B cell (primary cell): ENCODE measurements around the gene ITPR2. TPM values are rescaled to one million over a fixed set of nuclear protein-coding genes. Genes with fewer than 3 reads are reported as not detected.

Source experiments
- ATAC-seq: fragments of 200-7000 bp; cut with Tn5 transposase; one replicate; pipeline ENCODE4 v1.10.0; 2021; ENCODE audit warnings: low read depth, mild to moderate bottlenecking, moderate number of reproducible peaks, moderate library complexity
- CTCF ChIA-PET: fragments of 350-600 bp; sonication (Branson Sonifier 250); formaldehyde crosslinking; loops from one replicate; lab custom pipeline; 2021; ENCODE audit warnings: antibody characterized with exemption, inconsistent platforms; lab: Charles Lee
- POLR2A ChIA-PET: fragments of 350-600 bp; sonication (Branson Sonifier 250); formaldehyde crosslinking; loops from one replicate; lab custom pipeline; 2021; ENCODE audit warnings: antibody characterized with exemption; lab: Charles Lee
- DNase-seq: peaks from one replicate; pipeline ENCODE4 v3.0.0; 2013
- H2AFZ ChIP-seq: 2 replicates; pipeline ENCODE4 v1.6.1; 2012; ENCODE audit warnings: mild to moderate bottlenecking, low read depth, low read length; ENCODE audit not compliant: insufficient read depth, poor library complexity, severe bottlenecking
- H3K27ac ChIP-seq, 2 donors: 1 replicate in 1 of 2; 2 replicates in 1 of 2; pipeline ENCODE4 v1.5.1; 2012 to 2013; ENCODE audit warnings: low read length in 2 of 2, mild to moderate bottlenecking in 2 of 2, moderate library complexity in 1 of 2
- H3K27me3 ChIP-seq, 4 experiments: fragments of 200-600 bp in 1 of 4; sonication (generic) in 1 of 4; replicated peaks in 1 of 4; 1 replicate in 2 of 4; 2 replicates in 2 of 4; pipeline versions ENCODE4 v1.6.1 to v1.7.0; 2013 to 2016; ENCODE audit warnings: low read length in 3 of 4, mild to moderate bottlenecking in 2 of 4, mixed read lengths in 1 of 4, moderate library complexity in 1 of 4; ENCODE audit not compliant: insufficient read depth in 4 of 4, control insufficient read depth in 3 of 4; ENCODE audit errors: control extremely low read depth in 1 of 4
- H3K36me3 ChIP-seq, 2 experiments: replicated peaks in 1 of 2; 1 replicate in 1 of 2; 2 replicates in 1 of 2; pipeline versions ENCODE4 v1.6.1 to v1.7.1; 2013; ENCODE audit warnings: low read length in 1 of 2; ENCODE audit not compliant: insufficient read depth in 2 of 2, control insufficient read depth in 1 of 2; ENCODE audit errors: control extremely low read depth in 1 of 2, extremely low read depth in 1 of 2
- H3K4me1 ChIP-seq, 2 donors: fragments of 200-600 bp in 1 of 2; sonication (generic) in 1 of 2; 1 replicate in 1 of 2; 2 replicates in 1 of 2; pipeline versions ENCODE4 v1.5.1 to v1.6.1; 2013 to 2017; ENCODE audit warnings: low read length in 2 of 2; ENCODE audit not compliant: control insufficient read depth in 2 of 2, insufficient read depth in 2 of 2
- H3K4me2 ChIP-seq: replicated peaks from 2 replicates; pipeline ENCODE3; 2012; ENCODE audit warnings: mild to moderate bottlenecking, low read depth, low read length; ENCODE audit not compliant: poor library complexity, severe bottlenecking
- H3K4me3 ChIP-seq, 5 experiments: fragments of 200-600 bp in 1 of 5; sonication (generic) in 1 of 5; 1 replicate in 3 of 5; 2 replicates in 2 of 5; pipeline versions ENCODE4 v1.5.1 to v1.7.0; 2011 to 2016; ENCODE audit warnings: low read length in 4 of 5, mild to moderate bottlenecking in 4 of 5, low read depth in 2 of 5, control low read depth in 1 of 5, moderate library complexity in 1 of 5; ENCODE audit not compliant: insufficient read depth in 1 of 5; ENCODE audit errors: control extremely low read depth in 1 of 5, extremely low read depth in 1 of 5
- H3K79me2 ChIP-seq: fragments of 200-600 bp; sonication (generic); one replicate; pipeline ENCODE4 v1.6.0; 2016; ENCODE audit warnings: low read length; ENCODE audit not compliant: control insufficient read depth, insufficient read depth
- H3K9ac ChIP-seq: fragments of 200-600 bp; sonication (generic); 2 replicates; pipeline ENCODE4 v1.6.1; 2017; ENCODE audit warnings: mild to moderate bottlenecking, low read length, moderate library complexity
- H3K9me3 ChIP-seq, 3 donors: one replicate each; pipeline versions ENCODE4 v1.6.1 to v1.7.1; 2013; ENCODE audit warnings: low read length in 2 of 3; ENCODE audit not compliant: control insufficient read depth in 2 of 3, insufficient read depth in 1 of 3; ENCODE audit errors: control extremely low read depth in 1 of 3
- H4K20me1 ChIP-seq: 2 replicates; pipeline ENCODE4 v1.6.0; 2012; ENCODE audit warnings: mild to moderate bottlenecking, low read length; ENCODE audit not compliant: insufficient read depth, control insufficient read depth, poor library complexity, severe bottlenecking
- H3K27ac Mint-ChIP-seq: one replicate; pipeline ENCODE4 v1.8.0; 2021; ENCODE audit warnings: mixed read lengths
- H3K27me3 Mint-ChIP-seq: one replicate; pipeline ENCODE4 v1.8.0; 2021; ENCODE audit warnings: mixed read lengths
- H3K4me1 Mint-ChIP-seq: one replicate; pipeline ENCODE4 v1.8.0; 2021; ENCODE audit warnings: mixed read lengths
- H3K4me3 Mint-ChIP-seq: one replicate; pipeline ENCODE4 v1.8.0; 2021; ENCODE audit warnings: mixed read lengths
- H3K9me3 Mint-ChIP-seq: one replicate; pipeline ENCODE4 v1.8.0; 2022; ENCODE audit warnings: mixed read lengths; ENCODE audit not compliant: insufficient read depth
- CTCF ChIP-seq: fragments of 200-600 bp; IDR thresholded peaks from one replicate; pipeline ENCODE4 v1.8.0; 2022; ENCODE audit warnings: antibody characterized with exemption, mild to moderate bottlenecking
- EZH2 ChIP-seq: IDR thresholded peaks from 2 replicates; pipeline ENCODE4 v1.6.1; 2012; ENCODE audit warnings: borderline replicate concordance, low read depth, mild to moderate bottlenecking, moderate library complexity, low read length; ENCODE audit not compliant: insufficient read depth, poor library complexity, severe bottlenecking
- WGBS: methylation state at CpG from one replicate; pipeline ENCODE4 v1.1.5; 2013; ENCODE audit warnings: missing lambda C conversion rate; ENCODE audit not compliant: insufficient coverage; 5-methylcytosine and 5-hydroxymethylcytosine counted together
- intact Hi-C: fragments of 100-400 bp; cut with micrococcal nuclease; formaldehyde crosslinking; loops from one replicate; pipeline ENCODE4 v1.10.0; 2022
- polyA plus RNA-seq: library from polyadenylated mRNA; depleted of rRNA; stranded (reverse); fragments of >200 nt; gene quantifications from 2 replicates; pipeline ENCODE4 v1.2.3, GENCODE V29; 2012
- total RNA-seq, 2 donors: library from RNA; stranded (reverse); fragments of 120-200 nt in 1 of 2; gene quantifications; 1 replicate in 1 of 2; 2 replicates in 1 of 2; pipeline versions ENCODE4 v1.2.3 to v1.2.4, GENCODE V29; 2013 to 2022

Gene ITPR2
- total and polyA plus RNA-seq, 2 donors (not counting 1 experiment from before 2014, with no cell fraction given), result 4.3 to 113 TPM

- no peak for ATAC-seq
- no peak overlapping the region for H3K27ac Mint-ChIP-seq
- peaks cover 2% of the 10 kb centered on the region for H3K4me1 Mint-ChIP-seq
- no peaks in the 10 kb centered on the region for H3K9me3 Mint-ChIP-seq
- H3K4me2 ChIP-seq, result no peak overlapping the region
- H3K9ac ChIP-seq, result no peak overlapping the region
- H3K27ac ChIP-seq, result no peak overlapping the region
- no peaks in the 10 kb centered on the region for H3K27me3 Mint-ChIP-seq
- H2AFZ ChIP-seq, result no peak overlapping the region
- WGBS, result 98% methylated on average over 7 of the region's 8 CpGs
- no peaks in the 10 kb centered on the region for H3K79me2 ChIP-seq
- no peaks in the 10 kb centered on the region for H4K20me1 ChIP-seq
- H3K9me3 ChIP-seq, result no peaks in the 10 kb centered on the region
- H3K4me1 ChIP-seq, result peaks cover 0 to 4% of the 10 kb centered on the region in 2 donors
- H3K4me3 Mint-ChIP-seq, result no peak overlapping the region
- H3K4me3 ChIP-seq, result no peak overlapping the region
- ChIA-PET POLR2A (no interaction called here), CTCF (interaction anchor here (0.6 to 4.0 kb wide), 2 partner anchors 281 to 1088 kb away, joined by 3 to 55 read pairs; no protein-coding TSS in a partner anchor)
- intact Hi-C loops, result loop anchor here (10.0 kb wide), 1 partner anchor 206 kb away; the partner anchor contains the start of gene SSPN
- TF ChIP-seq CTCF, result no peak
- TF ChIP-seq EZH2, result no peak
- no peaks in the 10 kb centered on the region for H3K27me3 ChIP-seq
- no peak for DNase-seq
- peaks cover 0 to 20% of the 10 kb centered on the region in 2 experiments for H3K36me3 ChIP-seq
Observed at GRCh38 chr12:26400627-26401026, 432.4 kb downstream of the ITPR2 start.

- no CpG with 5 or more reads among the region's 1 CpG for WGBS
- Histone ChIP-seq H3K9me3 (no peaks in the 10 kb centered on the region), H3K36me3 (peaks cover 0 to 27% of the 10 kb centered on the region in 2 experiments), H3K4me1 (peaks cover 0 to 4% of the 10 kb centered on the region in 2 donors), H3K27me3 (no peaks in the 10 kb centered on the region), H3K27ac (no peak overlapping the region), H3K9ac (no peak overlapping the region), H4K20me1 (no peaks in the 10 kb centered on the region), H3K79me2 (no peaks in the 10 kb centered on the region), H3K4me3 (no peak overlapping the region), H3K4me2 (no peak overlapping the region), H2AFZ (no peak overlapping the region)
- intact Hi-C loops, result no loop called here
- Mint-ChIP-seq H3K4me3 (no peak overlapping the region), H3K4me1 (peaks cover 2% of the 10 kb centered on the region), H3K27ac (no peak overlapping the region), H3K9me3 (no peaks in the 10 kb centered on the region), H3K27me3 (no peaks in the 10 kb centered on the region)
- TF ChIP-seq CTCF (no peak), EZH2 (no peak)
- no peak for DNase-seq
- no peak for ATAC-seq
- CTCF ChIA-PET, result interaction anchor here (0.7 to 1.6 kb wide), 2 partner anchors 24 to 280 kb away, joined by 3 to 9 read pairs; no protein-coding TSS in a partner anchor
- POLR2A ChIA-PET, result no interaction called here
Observed at GRCh38 chr12:26399381-26399780, 433.6 kb downstream of the ITPR2 start.
